ENCODE results near the gene ATG9A. TPM values are rescaled to one million over a fixed set of nuclear protein-coding genes. Genes with fewer than 3 reads are reported as not detected.
"Not testable (repeated sequence)": the region's sequence is repeated elsewhere in the genome, so short reads cannot be mapped to it uniquely, and the experiment has no call there.

Gene ATG9A
- total RNA-seq, 6 donors from 2014 or later = 40.9 to 57.7 (median 49.8) TPM

- Histone ChIP-seq H3K4me1 (no peaks in the 10 kb centered on the region), H3K27ac (no peak overlapping the region), H3K4me3 (no peak overlapping the region), H3K9me3 (no peaks in the 10 kb centered on the region), H3K27me3 (no peaks in the 10 kb centered on the region), H3K36me3 (no peaks in the 10 kb centered on the region)
- ATAC-seq (ENCODE audit: low FRiP score in 2 of 2) (no peak), DNase-seq (no peak)
- WGBS, 2 donors = 89 to 100% methylated on average over 2 of the region's 2 CpGs
- TF ChIP-seq EP300 (IDR thresholded peaks at IDR 0.05) = no peak
- no peak for TF ChIP-seq CTCF (IDR thresholded peaks at IDR 0.05)
- no peak for TF ChIP-seq POLR2A (IDR thresholded peaks at IDR 0.05)
- TF ChIP-seq POLR2AphosphoS5 (IDR thresholded peaks at IDR 0.05) = no peak
Observed at GRCh38 chr2:219268294-219268693, 38.9 kb upstream of the ATG9A start.

- ATAC-seq (ENCODE audit: low FRiP score in 2 of 2) (no peak), DNase-seq (no peak)
- TF ChIP-seq POLR2AphosphoS5 (IDR thresholded peaks at IDR 0.05) (no peak), CTCF (IDR thresholded peaks at IDR 0.05) (no peak), POLR2A (IDR thresholded peaks at IDR 0.05) (no peak), EP300 (IDR thresholded peaks at IDR 0.05) (no peak)
- WGBS, 2 donors = 92 to 100% methylated on average over 1 of the region's 1 CpG
- Histone ChIP-seq H3K36me3 (no peaks in the 10 kb centered on the region), H3K9me3 (no peaks in the 10 kb centered on the region), H3K27ac (no peak overlapping the region), H3K4me3 (no peak overlapping the region), H3K4me1 (no peaks in the 10 kb centered on the region), H3K27me3 (no peaks in the 10 kb centered on the region)
Observed at GRCh38 chr2:219266886-219267285, 37.5 kb upstream of the ATG9A start.

- Histone ChIP-seq H3K36me3 (no peaks in the 10 kb centered on the region), H3K9me3 (no peaks in the 10 kb centered on the region), H3K4me3 (no peak overlapping the region), H3K27ac (no peak overlapping the region), H3K27me3 (no peaks in the 10 kb centered on the region), H3K4me1 (no peaks in the 10 kb centered on the region)
- WGBS, 2 donors = 100% methylated on average over 3 of the region's 5 CpGs; no CpG with 5 or more reads in 1 of the 2 donors
- ATAC-seq (ENCODE audit: low FRiP score in 2 of 2) = no peak
- DNase-seq = no peak
- TF ChIP-seq EP300 (IDR thresholded peaks at IDR 0.05) (no peak), CTCF (IDR thresholded peaks at IDR 0.05) (no peak), POLR2AphosphoS5 (IDR thresholded peaks at IDR 0.05) (peak in 1 of 2 donors; percentile 13), POLR2A (IDR thresholded peaks at IDR 0.05) (peak in 1 of 4 donors; percentile 15)
Observed at GRCh38 chr2:219266232-219266631, 36.8 kb upstream of the ATG9A start.

- Histone ChIP-seq H3K4me1 (no peaks in the 10 kb centered on the region), H3K9me3 (no peaks in the 10 kb centered on the region), H3K36me3 (no peaks in the 10 kb centered on the region), H3K4me3 (no peak overlapping the region), H3K27ac (no peak overlapping the region), H3K27me3 (no peaks in the 10 kb centered on the region)
- WGBS, 2 donors = 58 to 65% methylated on average over 5 of the region's 5 CpGs
- DNase-seq (no peak), ATAC-seq (ENCODE audit: low FRiP score in 2 of 2) (no peak)
- TF ChIP-seq POLR2A (IDR thresholded peaks at IDR 0.05) (no peak), POLR2AphosphoS5 (IDR thresholded peaks at IDR 0.05) (no peak), EP300 (IDR thresholded peaks at IDR 0.05) (no peak), CTCF (IDR thresholded peaks at IDR 0.05) (no peak)
Observed at GRCh38 chr2:219261024-219261855, 31.8 kb upstream of the ATG9A start.

GRCh38 chr2:219258942-219259341 is 29.5 kb upstream of the ATG9A start:
- WGBS, 2 donors = 83% methylated on average over 10 of the region's 10 CpGs
- not testable (repeated sequence) for H3K27me3 ChIP-seq; ATAC-seq (ENCODE audit: low FRiP score in 2 of 2); H3K36me3 ChIP-seq; DNase-seq; H3K27ac ChIP-seq; H3K4me3 ChIP-seq; H3K9me3 ChIP-seq
- peaks cover 9 to 13% (median 12%) of the 10 kb centered on the region in 4 donors for H3K4me1 ChIP-seq
